ENCODE data around the gene CALHM1.

The CALHM1 gene

GRCh38 chr10:103473261-103473671 is 14.6 kb upstream of the CALHM1 start:
- ChIA-PET POLR2A (no interaction called here), CTCF (interaction anchor here (1.5 kb wide), 1 partner anchor 12 kb away, joined by 4 read pairs; no protein-coding TSS in a partner anchor)
- TF ChIP-seq BHLHE40 (IDR thresholded peaks at IDR 0.05; ENCODE audit: borderline replicate concordance) (no peak), NFRKB (IDR thresholded peaks at IDR 0.05) (no peak), CTBP1 (IDR thresholded peaks at IDR 0.05; ENCODE audit: borderline replicate concordance) (no peak), SUZ12 (IDR thresholded peaks at IDR 0.05) (no peak), ARNT (IDR thresholded peaks at IDR 0.05) (no peak), FOXK2 (IDR thresholded peaks at IDR 0.05) (no peak), FOXM1 (IDR thresholded peaks at IDR 0.05; ENCODE audit: borderline replicate concordance) (no peak), LEF1 (IDR thresholded peaks at IDR 0.05; ENCODE audit: borderline replicate concordance) (no peak), PKNOX1 (IDR thresholded peaks at IDR 0.05) (no peak), HDGF (IDR thresholded peaks at IDR 0.05; ENCODE audit: borderline replicate concordance) (no peak), ZNF384 (IDR thresholded peaks at IDR 0.05) (no peak), ELF4 (IDR thresholded peaks at IDR 0.05) (no peak), TARDBP (IDR thresholded peaks at IDR 0.05) (no peak)

GRCh38 chr10:103472005-103472404 is 13.3 kb upstream of the CALHM1 start:
- no peak for TF ChIP-seq SP1 (IDR thresholded peaks at IDR 0.05)
- no peak for TF ChIP-seq ARNT (IDR thresholded peaks at IDR 0.05)
- TF ChIP-seq FOXM1 (IDR thresholded peaks at IDR 0.05; ENCODE audit: borderline replicate concordance): no peak
- no peak for TF ChIP-seq L3MBTL2 (conservative IDR thresholded peaks at IDR 0.05)
- TF ChIP-seq FOXK2 (IDR thresholded peaks at IDR 0.05): no peak
- TF ChIP-seq CTBP1 (IDR thresholded peaks at IDR 0.05; ENCODE audit: borderline replicate concordance): no peak
- no peak for TF ChIP-seq TARDBP (IDR thresholded peaks at IDR 0.05)
- no peak for TF ChIP-seq HDGF (IDR thresholded peaks at IDR 0.05; ENCODE audit: borderline replicate concordance)
- no peak for TF ChIP-seq ELF4 (IDR thresholded peaks at IDR 0.05)
- no peak for TF ChIP-seq NFRKB (IDR thresholded peaks at IDR 0.05)
- no peak for TF ChIP-seq BHLHE40 (IDR thresholded peaks at IDR 0.05; ENCODE audit: borderline replicate concordance)
- TF ChIP-seq PKNOX1 (IDR thresholded peaks at IDR 0.05): no peak
- TF ChIP-seq LEF1 (IDR thresholded peaks at IDR 0.05; ENCODE audit: borderline replicate concordance): no peak
- TF ChIP-seq SUZ12 (IDR thresholded peaks at IDR 0.05): no peak
- TF ChIP-seq FOXA1 (IDR thresholded peaks at IDR 0.05): no peak
- no peak for TF ChIP-seq ZNF384 (IDR thresholded peaks at IDR 0.05)
- ChIA-PET POLR2A (no interaction called here), CTCF (interaction anchor here (1.5 kb wide), 1 partner anchor 14 kb away, joined by 4 read pairs; no protein-coding TSS in a partner anchor)
- no peak for DNase-seq (ENCODE audit: extremely low spot score)

More at GRCh38 chr10:103473261-103473671, 14.6 kb upstream of the CALHM1 start:
- DNase-seq (ENCODE audit: extremely low spot score): no peak

GRCh38 chr10:103470761-103471653 is 12.3 kb upstream of the CALHM1 start:
- CTCF ChIA-PET: interaction anchor here (0.7 kb wide), 1 partner anchor 18 kb away, joined by 3 read pairs; no protein-coding TSS in a partner anchor
- no peak for DNase-seq (ENCODE audit: extremely low spot score)
- TF ChIP-seq SUZ12 (IDR thresholded peaks at IDR 0.05) (no peak), HDGF (IDR thresholded peaks at IDR 0.05; ENCODE audit: borderline replicate concordance) (no peak), BHLHE40 (IDR thresholded peaks at IDR 0.05; ENCODE audit: borderline replicate concordance) (no peak), TARDBP (IDR thresholded peaks at IDR 0.05) (no peak), NFRKB (IDR thresholded peaks at IDR 0.05) (no peak), CTBP1 (IDR thresholded peaks at IDR 0.05; ENCODE audit: borderline replicate concordance) (no peak), FOXK2 (IDR thresholded peaks at IDR 0.05) (no peak), FOXA1 (IDR thresholded peaks at IDR 0.05) (no peak), ELF4 (IDR thresholded peaks at IDR 0.05) (no peak), ZNF384 (IDR thresholded peaks at IDR 0.05) (no peak), SP1 (IDR thresholded peaks at IDR 0.05) (no peak), FOXM1 (IDR thresholded peaks at IDR 0.05; ENCODE audit: borderline replicate concordance) (no peak), PKNOX1 (IDR thresholded peaks at IDR 0.05) (no peak), ARNT (IDR thresholded peaks at IDR 0.05) (no peak)
- POLR2A ChIA-PET: no interaction called here

- no peak for DNase-seq (ENCODE audit: extremely low spot score)
- CTCF ChIA-PET: interaction anchor here (0.7 kb wide), 1 partner anchor 12 kb away, joined by 3 read pairs; no protein-coding TSS in a partner anchor
- POLR2A ChIA-PET: no interaction called here
- TF ChIP-seq HDGF (IDR thresholded peaks at IDR 0.05; ENCODE audit: borderline replicate concordance) (no peak), FOXK2 (IDR thresholded peaks at IDR 0.05) (no peak), BHLHE40 (IDR thresholded peaks at IDR 0.05; ENCODE audit: borderline replicate concordance) (no peak), SP1 (IDR thresholded peaks at IDR 0.05) (no peak), NFRKB (IDR thresholded peaks at IDR 0.05) (no peak), ARNT (IDR thresholded peaks at IDR 0.05) (no peak), SUZ12 (IDR thresholded peaks at IDR 0.05) (no peak), PKNOX1 (IDR thresholded peaks at IDR 0.05) (no peak), TARDBP (IDR thresholded peaks at IDR 0.05) (no peak), FOXM1 (IDR thresholded peaks at IDR 0.05; ENCODE audit: borderline replicate concordance) (no peak), ELF4 (IDR thresholded peaks at IDR 0.05) (no peak), FOXA1 (IDR thresholded peaks at IDR 0.05) (no peak), CTBP1 (IDR thresholded peaks at IDR 0.05; ENCODE audit: borderline replicate concordance) (no peak), L3MBTL2 (conservative IDR thresholded peaks at IDR 0.05) (no peak), ZNF384 (IDR thresholded peaks at IDR 0.05) (no peak), LEF1 (IDR thresholded peaks at IDR 0.05; ENCODE audit: borderline replicate concordance) (no peak)
Measured at GRCh38 chr10:103469201-103469600, 10.5 kb upstream of the CALHM1 start.
